ENCODE data around the gene OIP5. TPM values are rescaled to one million over a fixed set of nuclear protein-coding genes. Genes with fewer than 3 reads are reported as not detected.

Gene OIP5
- total RNA-seq: 2.7 and 4.1 TPM in 2 replicates

DNA sequence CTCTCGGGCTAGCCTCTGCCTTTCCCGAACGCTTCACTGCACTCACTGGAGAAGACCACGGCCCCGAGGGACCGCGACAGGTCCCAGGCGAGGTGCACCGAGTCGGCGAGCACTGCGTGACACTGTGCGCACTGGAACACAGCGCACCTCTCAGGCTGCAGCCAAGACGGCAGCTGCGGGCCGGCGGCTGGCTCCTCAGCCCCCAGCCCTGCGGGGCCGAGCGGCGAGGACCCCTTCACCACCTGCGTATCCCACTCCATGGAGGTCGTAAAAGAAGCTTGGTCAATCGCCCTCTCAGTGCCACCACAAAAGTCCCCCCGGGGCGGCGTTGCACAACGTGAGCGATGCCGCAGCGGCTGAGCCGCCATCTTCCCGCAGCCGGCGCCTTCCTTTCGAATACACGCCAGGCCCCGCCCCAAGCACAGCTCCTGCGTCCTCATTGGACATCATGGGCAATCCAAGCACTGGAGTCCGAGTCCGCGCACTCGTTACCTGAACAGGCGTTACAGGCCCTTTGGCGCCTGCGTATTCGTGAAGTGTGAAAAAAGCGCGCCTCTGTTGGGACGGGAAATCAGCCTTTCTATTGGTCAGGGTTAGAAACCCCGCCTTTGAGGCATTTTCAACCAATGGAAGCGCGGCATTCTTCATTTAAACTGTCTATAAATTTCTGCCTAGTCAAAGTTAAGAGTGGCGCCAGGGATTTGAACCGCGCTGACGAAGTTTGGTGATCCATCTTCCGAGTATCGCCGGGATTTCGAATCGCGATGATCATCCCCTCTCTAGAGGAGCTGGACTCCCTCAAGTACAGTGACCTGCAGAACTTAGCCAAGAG, at the start of gene OIP5, which contains the start of gene NUSAP1:
OIP5 (minus strand) TSS at position 398 of the 832 bp plus-strand sequence; CDS start at position 368, 30 bp downstream.
NUSAP1 (plus strand) TSS at position 688 of the 832 bp plus-strand sequence; CDS start at position 765, 77 bp downstream.

Other genes starting within 250 kb of the OIP5 start
- 15.8 and 16.5 TPM in 2 replicates for gene INO80, start 216.3 kb downstream of the OIP5 start, total RNA-seq
- gene EXD1, start 101.8 kb downstream of the OIP5 start, total RNA-seq: not detected in 2 replicates
- 53.0 and 100 TPM in 2 replicates for gene CHP1, start 101.3 kb downstream of the OIP5 start, total RNA-seq
- 11.8 and 26.8 TPM in 2 replicates for gene NUSAP1, start 290 bp upstream of the OIP5 start, total RNA-seq
- gene NDUFAF1, start 69.9 kb upstream of the OIP5 start, total RNA-seq: 13.0 and 16.3 TPM in 2 replicates
- gene RTF1, start 84.5 kb upstream of the OIP5 start, total RNA-seq: 15.6 and 18.8 TPM in 2 replicates
- under 0.01 TPM in 1 of 2 replicates, not detected in the other for gene ITPKA, start 161.3 kb upstream of the OIP5 start, total RNA-seq
- gene LTK, start 181.2 kb upstream of the OIP5 start, total RNA-seq: under 0.01 TPM in 1 of 2 replicates, not detected in the other
- 18.1 and 21.4 TPM in 2 replicates for gene RPAP1, start 211.7 kb upstream of the OIP5 start, total RNA-seq
- 7.8 and 12.6 TPM in 2 replicates for gene TYRO3, start 226.6 kb upstream of the OIP5 start, total RNA-seq

All from placental epithelial cell (primary cell).